ENCODE measurements around the gene CENPO. TPM values are rescaled to one million over a fixed set of nuclear protein-coding genes. Genes with fewer than 3 reads are reported as not detected.

CENPO gene
- total and polyA plus RNA-seq, 2 donors (not counting 1 experiment from before 2014, with no cell fraction given) = 9.1 to 12.7 TPM

GRCh38 chr2:24839729-24840128 lies 46.5 kb downstream of the CENPO start:
- Histone ChIP-seq H4K20me1 (ENCODE audit: control insufficient read depth, extremely low read depth, insufficient read depth, low read length) (no peaks in the 10 kb centered on the region), H3K4me3 (replicated peaks in 1 of 4; ENCODE audit: control extremely low read depth in 1 of 4, insufficient read depth in 1 of 4, low read depth in 3 of 4, low read length in 4 of 4) (no peak overlapping the region), H3K9me3 (ENCODE audit: control insufficient read depth, insufficient read depth, low read depth, low read length) (no peaks in the 10 kb centered on the region), H3K79me2 (ENCODE audit: control insufficient read depth, insufficient read depth, low read length) (no peaks in the 10 kb centered on the region), H3K36me3 (ENCODE audit: control insufficient read depth, insufficient read depth, low read length) (peaks cover 2% of the 10 kb centered on the region), H3K4me1 (ENCODE audit: control insufficient read depth, extremely low read depth, insufficient read depth, low read length) (no peaks in the 10 kb centered on the region), H3K9ac (ENCODE audit: insufficient read depth, low read length) (no peak overlapping the region), H3K27me3 (ENCODE audit: control insufficient read depth, insufficient read depth, low read length) (no peaks in the 10 kb centered on the region), H3K27ac (ENCODE audit: insufficient read depth, low read length) (no peak overlapping the region), H3K4me2 (ENCODE audit: extremely low read depth, insufficient read depth, low read length) (no peak overlapping the region), H2AFZ (ENCODE audit: low read length) (no peak overlapping the region)
- no peak for DNase-seq (ENCODE audit: low read depth in 2 of 2)
- TF ChIP-seq EZH2 (IDR thresholded peaks at IDR 0.05; ENCODE audit: low read length, missing control alignments) = no peak
- no peak for TF ChIP-seq CTCF (conservative IDR thresholded peaks at IDR 0.05 in 1 of 2, IDR thresholded peaks at IDR 0.05 in 1 of 2; ENCODE audit: low read depth in 1 of 2, low read length in 2 of 2)

- H3K4me2 ChIP-seq (ENCODE audit: extremely low read depth, insufficient read depth, low read length) = no peak overlapping the region
- no peaks in the 10 kb centered on the region for H3K4me1 ChIP-seq (ENCODE audit: control insufficient read depth, extremely low read depth, insufficient read depth, low read length)
- no peaks in the 10 kb centered on the region for H4K20me1 ChIP-seq (ENCODE audit: control insufficient read depth, extremely low read depth, insufficient read depth, low read length)
- DNase-seq (ENCODE audit: low read depth in 2 of 2) = no peak
- no peak overlapping the region for H3K9ac ChIP-seq (ENCODE audit: insufficient read depth, low read length)
- H3K9me3 ChIP-seq (ENCODE audit: control insufficient read depth, insufficient read depth, low read depth, low read length) = no peaks in the 10 kb centered on the region
- H3K27me3 ChIP-seq (ENCODE audit: control insufficient read depth, insufficient read depth, low read length) = no peaks in the 10 kb centered on the region
- H3K79me2 ChIP-seq (ENCODE audit: control insufficient read depth, insufficient read depth, low read length) = no peaks in the 10 kb centered on the region
- H3K36me3 ChIP-seq (ENCODE audit: control insufficient read depth, insufficient read depth, low read length) = peaks cover 2% of the 10 kb centered on the region
- no peak overlapping the region for H2AFZ ChIP-seq (ENCODE audit: low read length)
- no peak overlapping the region for H3K27ac ChIP-seq (ENCODE audit: insufficient read depth, low read length)
- H3K4me3 ChIP-seq (replicated peaks in 1 of 4; ENCODE audit: control extremely low read depth in 1 of 4, insufficient read depth in 1 of 4, low read depth in 3 of 4, low read length in 4 of 4) = no peak overlapping the region
- TF ChIP-seq EZH2 (IDR thresholded peaks at IDR 0.05; ENCODE audit: low read length, missing control alignments) (no peak), CTCF (conservative IDR thresholded peaks at IDR 0.05 in 1 of 2, IDR thresholded peaks at IDR 0.05 in 1 of 2; ENCODE audit: low read depth in 1 of 2, low read length in 2 of 2) (no peak)
Observed at GRCh38 chr2:24840164-24840869, 47.1 kb downstream of the CENPO start.

- H3K79me2 ChIP-seq (ENCODE audit: control insufficient read depth, insufficient read depth, low read length) = no peaks in the 10 kb centered on the region
- no peaks in the 10 kb centered on the region for H4K20me1 ChIP-seq (ENCODE audit: control insufficient read depth, extremely low read depth, insufficient read depth, low read length)
- no peak overlapping the region for H3K27ac ChIP-seq (ENCODE audit: insufficient read depth, low read length)
- H2AFZ ChIP-seq (ENCODE audit: low read length) = no peak overlapping the region
- TF ChIP-seq EZH2 (IDR thresholded peaks at IDR 0.05; ENCODE audit: low read length, missing control alignments) = no peak
- no peak for TF ChIP-seq CTCF (conservative IDR thresholded peaks at IDR 0.05 in 1 of 2, IDR thresholded peaks at IDR 0.05 in 1 of 2; ENCODE audit: low read depth in 1 of 2, low read length in 2 of 2)
- H3K9ac ChIP-seq (ENCODE audit: insufficient read depth, low read length) = no peak overlapping the region
- H3K27me3 ChIP-seq (ENCODE audit: control insufficient read depth, insufficient read depth, low read length) = no peaks in the 10 kb centered on the region
- H3K4me2 ChIP-seq (ENCODE audit: extremely low read depth, insufficient read depth, low read length) = no peak overlapping the region
- no peaks in the 10 kb centered on the region for H3K4me1 ChIP-seq (ENCODE audit: control insufficient read depth, extremely low read depth, insufficient read depth, low read length)
- no peak overlapping the region for H3K4me3 ChIP-seq (replicated peaks in 1 of 4; ENCODE audit: control extremely low read depth in 1 of 4, insufficient read depth in 1 of 4, low read depth in 3 of 4, low read length in 4 of 4)
- no peak for DNase-seq (ENCODE audit: low read depth in 2 of 2)
- no peaks in the 10 kb centered on the region for H3K9me3 ChIP-seq (ENCODE audit: control insufficient read depth, insufficient read depth, low read depth, low read length)
- H3K36me3 ChIP-seq (ENCODE audit: control insufficient read depth, insufficient read depth, low read length) = peaks cover 2% of the 10 kb centered on the region
Observed at GRCh38 chr2:24840962-24841945, 48.0 kb downstream of the CENPO start.

Data from fibroblast of lung (primary cell).